Stimulated activated CD8-positive, alpha-beta memory T cell treated with anti-CD3 and anti-CD28 coated beads, Interleukin-15, amount 100 ng/mL, for 1 hour (primary cell): ENCODE results near the gene ADGRV1.
"Not testable (repeated sequence)": the region's sequence is repeated elsewhere in the genome, so short reads cannot be mapped to it uniquely, and the experiment has no call there.

Source experiments
- DNase-seq: peaks from one replicate; pipeline ENCODE4 v3.0.0-alpha.2; 2020; ENCODE audit warnings: low read depth

The ADGRV1 gene

GRCh38 chr5:90655423-90655822 lies 96.8 kb downstream of the ADGRV1 start:
- DNase-seq: no peak

- DNase-seq: no peak
Measured at GRCh38 chr5:90657030-90657429, 98.4 kb downstream of the ADGRV1 start.

- DNase-seq: no peak
Measured at GRCh38 chr5:90657788-90658187, 99.2 kb downstream of the ADGRV1 start.

- no peak for DNase-seq
Measured at GRCh38 chr5:90658620-90659019, 100.0 kb downstream of the ADGRV1 start.

GRCh38 chr5:90668079-90668565 lies 109.5 kb downstream of the ADGRV1 start:
- not testable (repeated sequence) for DNase-seq

- DNase-seq: no peak
Measured at GRCh38 chr5:90675222-90675621, 116.6 kb downstream of the ADGRV1 start.

- DNase-seq: no peak
Measured at GRCh38 chr5:90680921-90681563, 122.4 kb downstream of the ADGRV1 start.

GRCh38 chr5:90682278-90682677 lies 123.7 kb downstream of the ADGRV1 start:
- no peak for DNase-seq

GRCh38 chr5:90685425-90686022 lies 126.9 kb downstream of the ADGRV1 start:
- DNase-seq: no peak

- not testable (repeated sequence) for DNase-seq
Measured at GRCh38 chr5:90686363-90686762, 127.8 kb downstream of the ADGRV1 start.

GRCh38 chr5:90687458-90687857 lies 128.9 kb downstream of the ADGRV1 start:
- not testable (repeated sequence) for DNase-seq

GRCh38 chr5:90689064-90689463 lies 130.5 kb downstream of the ADGRV1 start:
- DNase-seq: no peak

- DNase-seq: no peak
Measured at GRCh38 chr5:90690307-90690706, 131.7 kb downstream of the ADGRV1 start.

GRCh38 chr5:90691533-90691932 lies 132.9 kb downstream of the ADGRV1 start:
- no peak for DNase-seq

- no peak for DNase-seq
Measured at GRCh38 chr5:90696153-90696552, 137.6 kb downstream of the ADGRV1 start.

GRCh38 chr5:90700299-90700698 lies 141.7 kb downstream of the ADGRV1 start:
- no peak for DNase-seq

GRCh38 chr5:90703932-90704331 lies 145.3 kb downstream of the ADGRV1 start:
- no peak for DNase-seq

- DNase-seq: no peak
Measured at GRCh38 chr5:90707698-90708097, 149.1 kb downstream of the ADGRV1 start.

GRCh38 chr5:90709323-90710155 lies 150.9 kb downstream of the ADGRV1 start:
- no peak for DNase-seq

- no peak for DNase-seq
Measured at GRCh38 chr5:90718387-90718786, 159.8 kb downstream of the ADGRV1 start.

GRCh38 chr5:90739567-90739966 lies 181.0 kb downstream of the ADGRV1 start:
- no peak for DNase-seq

GRCh38 chr5:90740244-90740799 lies 181.7 kb downstream of the ADGRV1 start:
- no peak for DNase-seq
